Esophagus (tissue), 2 donors: ENCODE measurements around the gene CD163L1. TPM values are rescaled to one million over a fixed set of nuclear protein-coding genes. Genes with fewer than 3 reads are reported as not detected.

Source experiments
- H3K27ac ChIP-seq, 2 donors: one replicate each; pipeline ENCODE4 v1.5.1; 2013; ENCODE audit warnings: low read depth in 2 of 2, mild to moderate bottlenecking in 2 of 2, inconsistent platforms in 1 of 2, low read length in 1 of 2, moderate library complexity in 1 of 2
- H3K27me3 ChIP-seq, 2 donors: one replicate each; pipeline ENCODE4 v1.6.1; 2013; ENCODE audit warnings: low read length in 2 of 2, control low read depth in 1 of 2, mild to moderate bottlenecking in 1 of 2; ENCODE audit not compliant: insufficient read depth in 2 of 2, control insufficient read depth in 1 of 2
- H3K36me3 ChIP-seq, 2 donors: one replicate each; pipeline ENCODE4 v1.6.1; 2013; ENCODE audit warnings: low read length in 1 of 2; ENCODE audit not compliant: control insufficient read depth in 2 of 2, insufficient read depth in 2 of 2
- H3K4me1 ChIP-seq, 2 donors: one replicate each; pipeline ENCODE4 v1.6.1; 2013; ENCODE audit warnings: low read length in 1 of 2; ENCODE audit not compliant: control insufficient read depth in 2 of 2, insufficient read depth in 2 of 2
- H3K4me3 ChIP-seq, 2 donors: one replicate each; pipeline ENCODE4 v1.5.1; 2013; ENCODE audit warnings: low read length in 2 of 2, mild to moderate bottlenecking in 2 of 2, low read depth in 1 of 2, moderate library complexity in 1 of 2
- H3K9me3 ChIP-seq, 2 donors: one replicate each; pipeline ENCODE4 v1.6.1; 2013; ENCODE audit warnings: mild to moderate bottlenecking in 2 of 2, low read depth in 1 of 2, low read length in 1 of 2, moderate library complexity in 1 of 2; ENCODE audit not compliant: control insufficient read depth in 2 of 2, insufficient read depth in 1 of 2
- WGBS, 2 donors: extraction: QIAGEN DNeasy Blood & Tissue Kit; methylation state at CpG; one replicate each; pipeline ENCODE4 v1.1.7; 2013; 5-methylcytosine and 5-hydroxymethylcytosine counted together
- polyA plus RNA-seq, 2 donors: library from polyadenylated mRNA; stranded (reverse); fragments of 200-250 nt; gene quantifications; one replicate each; pipeline ENCODE4 v1.2.3, GENCODE V29; 2013
- donor health status: healthy with polysubstance abuse.
- donor health status: Bipolar disorder and iron deficiency.

CD163L1 gene
- polyA plus RNA-seq = under 1 TPM; 0.39 to 0.88 TPM

- H3K9me3 ChIP-seq = peaks cover 6% of the 10 kb centered on the region in 2 donors
- H3K27me3 ChIP-seq = peaks cover 5 to 6% of the 10 kb centered on the region in 2 donors
- no peak within 1 kb of the TSS for H3K27ac ChIP-seq
- 27 to 32% methylated on average over 2 of the region's 2 CpGs for WGBS, 2 donors
- peaks cover 0 to 3% of the 10 kb centered on the region in 2 donors for H3K4me1 ChIP-seq
- no peaks in the 10 kb centered on the region for H3K36me3 ChIP-seq
- H3K4me3 ChIP-seq = no peak within 1 kb of the TSS
These were observed at the start of gene CD163L1 for GRCh38 chr12:7444076-7444475. Gene CD163L1 (minus strand): TSS chr12:7444153. CDS start chr12:7444127, 26 bp downstream.

GRCh38 chr12:7493006-7493405, 49.1 kb upstream of the CD163L1 start:
- H3K27ac ChIP-seq = no peak overlapping the region
- H3K36me3 ChIP-seq = no peaks in the 10 kb centered on the region
- no peaks in the 10 kb centered on the region for H3K27me3 ChIP-seq
- H3K4me3 ChIP-seq = no peak overlapping the region
- 88 to 93% methylated on average over 3 of the region's 3 CpGs for WGBS, 2 donors
- H3K9me3 ChIP-seq = no peaks in the 10 kb centered on the region
- H3K4me1 ChIP-seq = no peaks in the 10 kb centered on the region

GRCh38 chr12:7486512-7486911, 42.6 kb upstream of the CD163L1 start:
- Histone ChIP-seq H3K4me1 (no peaks in the 10 kb centered on the region), H3K36me3 (no peaks in the 10 kb centered on the region), H3K27me3 (no peaks in the 10 kb centered on the region), H3K9me3 (no peaks in the 10 kb centered on the region), H3K4me3 (no peak overlapping the region), H3K27ac (no peak overlapping the region)
- 76 to 80% methylated on average over 6 of the region's 6 CpGs for WGBS, 2 donors

DNA sequence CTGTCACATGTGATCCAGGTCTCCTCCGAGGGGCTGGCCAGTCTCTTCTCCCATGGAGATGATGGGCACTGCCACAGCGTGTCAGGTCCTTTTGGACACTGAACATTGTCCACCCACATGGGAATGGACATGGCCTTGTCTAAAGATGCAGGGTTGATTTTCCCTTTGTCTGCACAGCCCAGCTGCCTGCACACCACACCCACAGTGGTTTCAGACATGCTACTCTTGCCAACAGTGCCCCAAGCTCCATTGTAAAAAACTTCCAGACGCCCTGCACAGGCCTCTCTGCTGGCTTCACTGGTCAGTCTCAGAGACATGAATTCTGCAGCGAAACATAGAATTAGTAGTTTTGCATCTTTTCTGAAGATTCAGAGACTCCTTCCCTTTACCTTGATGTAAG, 41.1 kb upstream of the CD163L1 start:
- Histone ChIP-seq H3K36me3 (no peaks in the 10 kb centered on the region), H3K4me1 (no peaks in the 10 kb centered on the region), H3K9me3 (no peaks in the 10 kb centered on the region), H3K27me3 (no peaks in the 10 kb centered on the region), H3K27ac (no peak overlapping the region), H3K4me3 (no peak overlapping the region)
- WGBS, 2 donors = 52 to 59% methylated on average over 4 of the region's 4 CpGs

DNA sequence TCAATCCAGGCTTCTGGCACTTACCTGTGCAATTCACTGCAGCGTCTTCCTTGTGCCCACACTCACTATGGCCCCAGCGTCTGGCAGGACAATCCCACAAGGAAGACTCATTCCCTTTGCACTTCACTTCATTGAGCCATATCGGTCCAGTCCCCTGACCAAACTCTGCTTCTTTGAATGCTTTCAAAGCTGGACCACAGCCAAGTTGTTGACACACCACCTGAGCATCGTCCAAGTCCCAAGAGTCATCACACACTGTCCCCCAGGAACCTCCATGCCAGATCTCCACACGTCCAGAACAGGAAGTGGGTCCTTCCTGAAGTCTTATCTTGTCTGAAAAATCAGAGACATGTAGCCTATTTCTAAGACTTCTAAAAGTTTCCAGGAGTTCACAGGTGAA, 39.4 kb upstream of the CD163L1 start:
- WGBS, 2 donors = 59 to 62% methylated on average over 5 of the region's 5 CpGs
- H3K27ac ChIP-seq = no peak overlapping the region
- no peaks in the 10 kb centered on the region for H3K9me3 ChIP-seq
- no peaks in the 10 kb centered on the region for H3K27me3 ChIP-seq
- no peaks in the 10 kb centered on the region for H3K36me3 ChIP-seq
- no peak overlapping the region for H3K4me3 ChIP-seq
- H3K4me1 ChIP-seq = no peaks in the 10 kb centered on the region

DNA sequence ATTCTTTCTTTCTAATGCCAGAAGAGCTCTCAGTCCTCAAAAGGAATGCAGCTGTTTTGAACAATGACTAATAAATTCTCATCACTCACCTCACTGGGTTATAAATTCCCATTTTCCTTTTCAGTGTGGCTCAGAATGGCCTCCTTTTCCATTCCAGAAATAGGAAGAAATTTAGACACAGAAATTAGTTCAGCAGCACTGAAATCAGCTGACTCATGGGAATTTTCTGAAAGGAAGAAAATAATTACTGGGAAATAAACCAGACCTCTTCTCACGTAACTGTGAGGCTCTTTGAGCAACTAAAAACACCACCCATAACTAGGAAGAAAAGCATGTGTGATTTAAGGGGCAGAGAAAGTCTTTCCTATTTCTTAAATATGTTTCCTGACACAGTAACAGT, 35.8 kb upstream of the CD163L1 start:
- no peaks in the 10 kb centered on the region for H3K36me3 ChIP-seq
- no peaks in the 10 kb centered on the region for H3K4me1 ChIP-seq
- no peaks in the 10 kb centered on the region for H3K9me3 ChIP-seq
- no peak overlapping the region for H3K4me3 ChIP-seq
- H3K27ac ChIP-seq = no peak overlapping the region
- 33 to 41% methylated on average over 1 of the region's 1 CpG for WGBS, 2 donors
- no peaks in the 10 kb centered on the region for H3K27me3 ChIP-seq

GRCh38 chr12:7472060-7472459, 28.1 kb upstream of the CD163L1 start:
- H3K27ac ChIP-seq = no peak overlapping the region
- H3K9me3 ChIP-seq = no peaks in the 10 kb centered on the region
- H3K4me3 ChIP-seq = no peak overlapping the region
- no peaks in the 10 kb centered on the region for H3K27me3 ChIP-seq
- WGBS, 2 donors = 91 to 94% methylated on average over 6 of the region's 6 CpGs
- no peaks in the 10 kb centered on the region for H3K36me3 ChIP-seq
- no peaks in the 10 kb centered on the region for H3K4me1 ChIP-seq

- Histone ChIP-seq H3K27ac (no peak overlapping the region), H3K4me1 (no peaks in the 10 kb centered on the region), H3K9me3 (no peaks in the 10 kb centered on the region), H3K27me3 (no peaks in the 10 kb centered on the region), H3K36me3 (no peaks in the 10 kb centered on the region), H3K4me3 (no peak overlapping the region)
- 67% methylated on average over 7 of the region's 7 CpGs for WGBS, 2 donors
These were observed 16.7 kb upstream of the CD163L1 start for GRCh38 chr12:7460375-7461259.

- Histone ChIP-seq H3K36me3 (no peaks in the 10 kb centered on the region), H3K9me3 (no peaks in the 10 kb centered on the region), H3K4me3 (no peak overlapping the region), H3K27ac (no peak overlapping the region), H3K27me3 (no peaks in the 10 kb centered on the region), H3K4me1 (no peaks in the 10 kb centered on the region)
- WGBS, 2 donors = 84 to 89% methylated on average over 3 of the region's 3 CpGs
These were observed 16.0 kb upstream of the CD163L1 start for GRCh38 chr12:7459973-7460372.

DNA sequence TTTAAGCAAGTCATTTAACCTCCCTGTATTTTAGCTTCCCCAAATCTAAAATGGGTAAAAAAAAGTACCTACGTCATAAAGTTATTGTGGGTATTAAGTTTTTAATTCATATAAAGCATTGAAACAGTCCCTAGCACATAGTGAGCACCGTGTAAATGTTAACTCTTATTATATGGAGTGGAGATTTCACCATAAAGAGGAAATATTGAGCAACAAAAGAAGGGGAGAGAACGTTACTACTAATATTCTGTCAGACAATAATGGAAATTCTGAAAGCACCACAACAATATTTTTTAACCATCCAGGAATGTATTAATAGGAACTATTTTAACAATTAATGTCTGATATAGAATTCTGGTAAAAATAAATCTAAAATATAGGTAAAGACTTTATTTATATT, 7.8 kb upstream of the CD163L1 start:
- no peak overlapping the region for H3K4me3 ChIP-seq
- no peaks in the 10 kb centered on the region for H3K4me1 ChIP-seq
- H3K27ac ChIP-seq = no peak overlapping the region
- H3K27me3 ChIP-seq = no peaks in the 10 kb centered on the region
- peaks cover 0 to 5% of the 10 kb centered on the region in 2 donors for H3K9me3 ChIP-seq
- no peaks in the 10 kb centered on the region for H3K36me3 ChIP-seq
- WGBS, 2 donors = 57 to 61% methylated on average over 3 of the region's 3 CpGs
